ENCODE results near the gene ASIC4. TPM values are rescaled to one million over a fixed set of nuclear protein-coding genes. Genes with fewer than 3 reads are reported as not detected.

ASIC4 gene
- total and polyA plus RNA-seq, 2 of the 13 experiments (the other 11 are each of a cell fraction or from before 2014, with no cell fraction given): 0.03 TPM; not detected in 1

GRCh38 chr2:219542931-219543595 is 28.8 kb downstream of the ASIC4 start (continued):
- TF ChIP-seq POGZ (CRISPR knock-in tag; IDR thresholded peaks at IDR 0.05) (no peak), KLF15 (CRISPR knock-in tag; IDR thresholded peaks at IDR 0.05; ENCODE audit: borderline replicate concordance) (0 out of 2 replicates have a peak, but pooled peaks have one; percentile 51), DPF2 (CRISPR knock-in tag; IDR thresholded peaks at IDR 0.05; ENCODE audit: borderline replicate concordance, low read depth) (no peak), ZNF292 (CRISPR knock-in tag; IDR thresholded peaks at IDR 0.05; ENCODE audit: borderline replicate concordance, low read depth) (no peak), PRDM15 (CRISPR knock-in tag; IDR thresholded peaks at IDR 0.05) (no peak), GABPB1 (CRISPR knock-in tag; IDR thresholded peaks at IDR 0.05) (peak; percentile 60), AGO2 (optimal IDR thresholded peaks at IDR 0.05; ENCODE audit: low read depth, low read length) (peak; percentile 79), ZEB1 (IDR thresholded peaks at IDR 0.05; ENCODE audit: insufficient replicate concordance, low read depth) (no peak), HDAC6 (IDR thresholded peaks at IDR 0.05; ENCODE audit: low read depth, low read length) (no peak), HDAC1 (CRISPR knock-in tag; IDR thresholded peaks at IDR 0.05) (0 out of 2 replicates have a peak, but pooled peaks have one; percentile 15), MBD4 (IDR thresholded peaks at IDR 0.05; ENCODE audit: borderline replicate concordance, low read length) (no peak), ZNF225 (CRISPR knock-in tag; IDR thresholded peaks at IDR 0.05) (peak; percentile 58; the same call in 1 of the 2 replicates), ZNF768 (CRISPR knock-in tag; IDR thresholded peaks at IDR 0.05) (peak; percentile 50), ZNF337 (CRISPR knock-in tag; IDR thresholded peaks at IDR 0.05; ENCODE audit: borderline replicate concordance, low read depth) (peak; percentile 16; the same call in 1 of the 2 replicates), IRX3 (CRISPR knock-in tag; IDR thresholded peaks at IDR 0.05; ENCODE audit: borderline replicate concordance, low read depth) (0 out of 2 replicates have a peak, but pooled peaks have one; percentile 29), SIX4 (CRISPR knock-in tag; IDR thresholded peaks at IDR 0.05) (no peak), CHCHD3 (CRISPR knock-in tag; IDR thresholded peaks at IDR 0.05) (peak; percentile 62; the same call in 1 of the 2 replicates), THAP11 (CRISPR knock-in tag; IDR thresholded peaks at IDR 0.05) (peak; percentile 36; the same call in 1 of the 2 replicates), ZNF660 (CRISPR knock-in tag; IDR thresholded peaks at IDR 0.05; ENCODE audit: borderline replicate concordance, low read depth) (0 out of 2 replicates have a peak, but pooled peaks have one; percentile 48), GABPA (IDR thresholded peaks at IDR 0.05; ENCODE audit: low read depth, low read length) (no peak), GABPA (CRISPR knock-in tag; IDR thresholded peaks at IDR 0.05; ENCODE audit: low read depth) (peak; percentile 75)
- TF ChIP-seq, protein P1, sequence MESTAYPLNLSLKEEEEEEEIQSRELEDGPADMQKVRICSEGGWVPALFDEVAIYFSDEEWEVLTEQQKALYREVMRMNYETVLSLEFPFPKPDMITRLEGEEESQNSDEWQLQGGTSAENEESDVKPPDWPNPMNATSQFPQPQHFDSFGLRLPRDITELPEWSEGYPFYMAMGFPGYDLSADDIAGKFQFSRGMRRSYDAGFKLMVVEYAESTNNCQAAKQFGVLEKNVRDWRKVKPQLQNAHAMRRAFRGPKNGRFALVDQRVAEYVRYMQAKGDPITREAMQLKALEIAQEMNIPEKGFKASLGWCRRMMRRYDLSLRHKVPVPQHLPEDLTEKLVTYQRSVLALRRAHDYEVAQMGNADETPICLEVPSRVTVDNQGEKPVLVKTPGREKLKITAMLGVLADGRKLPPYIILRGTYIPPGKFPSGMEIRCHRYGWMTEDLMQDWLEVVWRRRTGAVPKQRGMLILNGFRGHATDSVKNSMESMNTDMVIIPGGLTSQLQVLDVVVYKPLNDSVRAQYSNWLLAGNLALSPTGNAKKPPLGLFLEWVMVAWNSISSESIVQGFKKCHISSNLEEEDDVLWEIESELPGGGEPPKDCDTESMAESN (CRISPR knock-in tag; conservative IDR thresholded peaks at IDR 0.05): peak; percentile 54; the same call in 1 of the 2 replicates
- TF ChIP-seq, protein P2, sequence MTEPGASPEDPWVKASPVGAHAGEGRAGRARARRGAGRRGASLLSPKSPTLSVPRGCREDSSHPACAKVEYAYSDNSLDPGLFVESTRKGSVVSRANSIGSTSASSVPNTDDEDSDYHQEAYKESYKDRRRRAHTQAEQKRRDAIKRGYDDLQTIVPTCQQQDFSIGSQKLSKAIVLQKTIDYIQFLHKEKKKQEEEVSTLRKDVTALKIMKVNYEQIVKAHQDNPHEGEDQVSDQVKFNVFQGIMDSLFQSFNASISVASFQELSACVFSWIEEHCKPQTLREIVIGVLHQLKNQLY (CRISPR knock-in tag; IDR thresholded peaks at IDR 0.05): no peak

Data from HepG2 (cell line).